Activated CD8-positive, alpha-beta memory T cell treated with anti-CD3 and anti-CD28 coated beads, Interleukin-2, amount 10 ng/mL, durations not matched to agents 7 days and 5 days (primary cell): Measurements from ENCODE around the gene MRPL30. TPM values are rescaled to one million over a fixed set of nuclear protein-coding genes. Genes with fewer than 3 reads are reported as not detected.
"Not testable (repeated sequence)": the region's sequence is repeated elsewhere in the genome, so short reads cannot be mapped to it uniquely, and the experiment has no call there.

Experiments used
- ATAC-seq: fragments of 150-1000 bp; cut with Tn5 transposase; one replicate; pipeline ENCODE4 v1.10.0; 2021; ENCODE audit warnings: moderate library complexity
- CTCF ChIA-PET: fragments of 350-600 bp; sonication (Branson Sonifier 250); formaldehyde crosslinking; loops from one replicate; lab custom pipeline; 2021; ENCODE audit warnings: antibody characterized with exemption; lab: Charles Lee
- DNase-seq: peaks from one replicate; pipeline ENCODE4 v3.0.0-alpha.2; 2020
- H3K27ac Mint-ChIP-seq: one replicate; pipeline ENCODE4 v1.8.0; 2021; ENCODE audit warnings: mild to moderate bottlenecking, mixed read lengths
- H3K27me3 Mint-ChIP-seq: one replicate; pipeline ENCODE4 v1.8.0; 2021; ENCODE audit warnings: mixed read lengths
- H3K36me3 Mint-ChIP-seq: one replicate; pipeline ENCODE4 v1.8.0; 2021; ENCODE audit warnings: mild to moderate bottlenecking, mixed read lengths
- H3K4me1 Mint-ChIP-seq: one replicate; pipeline ENCODE4 v1.8.0; 2021; ENCODE audit warnings: mixed read lengths
- H3K4me3 Mint-ChIP-seq: one replicate; pipeline ENCODE4 v1.8.0; 2021; ENCODE audit warnings: mild to moderate bottlenecking, moderate library complexity, mixed read lengths
- H3K9me3 Mint-ChIP-seq: one replicate; pipeline ENCODE4 v1.8.0; 2022; ENCODE audit warnings: low read depth, mixed read lengths
- total RNA-seq, 2 experiments: library from RNA; stranded (reverse); gene quantifications; one replicate each; pipeline ENCODE4 v1.2.3, GENCODE V29; 2021

MRPL30 gene
- total RNA-seq: 10 to 100 TPM; 24.4 to 26.2 TPM

DNA sequence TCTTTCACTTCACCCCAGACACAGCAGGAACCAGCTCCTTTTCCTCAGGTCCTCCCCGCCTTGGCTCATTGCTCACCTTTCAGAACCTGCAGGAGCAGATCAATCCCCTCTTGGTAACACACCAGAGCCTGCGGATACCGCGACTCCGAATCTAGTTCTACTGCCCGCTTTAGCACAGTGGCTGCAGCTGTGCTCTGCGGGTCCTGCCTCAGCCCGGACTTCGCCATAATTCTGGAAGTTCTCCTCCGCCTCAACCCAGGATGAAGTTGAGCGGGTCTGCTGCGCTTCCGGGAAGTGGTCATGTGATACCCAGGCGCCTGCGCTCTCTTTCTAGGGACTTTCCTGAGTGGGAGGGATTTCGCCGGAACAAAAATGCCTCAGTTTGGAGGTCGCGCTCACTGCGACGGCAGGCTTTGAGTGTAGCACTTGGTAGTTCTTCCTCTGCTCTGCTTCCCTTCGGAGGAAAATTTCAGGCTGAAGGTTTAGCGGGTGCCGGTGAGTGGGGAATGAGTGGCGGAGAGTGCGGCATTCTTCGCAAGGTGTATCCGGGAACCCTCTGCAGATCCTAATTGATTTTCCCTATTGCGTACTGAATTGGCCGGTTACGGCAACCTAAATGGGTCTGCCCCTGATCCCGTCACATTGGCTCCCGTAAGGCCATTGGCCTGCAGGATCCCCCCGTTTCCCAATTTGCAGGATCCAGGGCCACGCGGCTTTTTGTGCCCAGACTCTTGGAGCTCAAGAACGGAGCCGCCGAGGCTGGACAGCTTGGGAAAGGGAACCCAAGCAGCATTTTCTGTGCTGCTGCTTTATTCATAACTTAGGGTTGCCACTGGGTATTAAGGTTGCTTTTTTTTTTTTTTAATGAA lies at the start of gene MRPL30, which contains the start of gene MITD1:
Gene MRPL30 (plus strand): TSS at position 430 of the 869 bp plus-strand sequence. CDS start 5,020 bp downstream, outside the sequence.
Gene MITD1 (minus strand): TSS at position 304 of the 869 bp plus-strand sequence. CDS start 77 bp downstream, at position 227.
- peaks cover 16% of the 10 kb centered on the region for H3K36me3 Mint-ChIP-seq
- CTCF ChIA-PET: interaction anchor here (0.7 to 2.9 kb wide), 12 partner anchors 9 to 310 kb away, joined by 3 to 20 read pairs (median 3); partner anchors contain the start of genes C2orf15, LIPT1, REV1 and TSGA10
- ATAC-seq (peak; percentile 96), DNase-seq (peak; percentile 94)
- peak within 1 kb of the TSS; percentile 98 for H3K4me3 Mint-ChIP-seq
- H3K27me3 Mint-ChIP-seq: no peaks in the 10 kb centered on the region
- H3K9me3 Mint-ChIP-seq: no peaks in the 10 kb centered on the region
- peak within 1 kb of the TSS; percentile 94 for H3K27ac Mint-ChIP-seq
- H3K4me1 Mint-ChIP-seq: peaks cover 53% of the 10 kb centered on the region

DNA sequence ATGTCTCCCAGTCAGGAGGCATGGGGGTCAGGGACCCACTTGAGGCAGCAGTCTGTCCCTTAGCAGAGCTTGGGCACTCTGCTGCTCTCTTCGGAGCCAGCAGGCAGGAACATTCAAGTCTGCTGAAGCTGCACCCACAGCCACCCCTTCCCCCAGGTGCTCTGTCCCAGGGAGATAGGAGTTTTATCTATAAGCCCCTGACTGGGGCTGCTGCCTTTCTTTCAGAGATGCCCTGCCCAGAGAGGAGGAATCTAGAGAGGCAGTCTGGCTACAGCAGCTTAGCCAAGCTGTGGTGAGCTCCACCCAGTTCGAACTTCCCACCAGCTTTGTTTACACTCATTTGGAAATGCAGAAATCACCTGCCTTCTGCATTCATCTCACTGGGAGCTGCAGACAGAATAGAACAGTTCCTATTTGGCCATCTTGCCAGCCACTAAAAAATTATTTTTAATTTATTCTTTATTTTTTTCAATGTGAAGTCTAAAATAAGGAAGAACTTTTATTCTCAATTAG lies 45.9 kb upstream of the MRPL30 start:
- H3K4me1 Mint-ChIP-seq, CTCF ChIA-PET, H3K27me3 Mint-ChIP-seq, ATAC-seq, DNase-seq, H3K4me3 Mint-ChIP-seq, H3K27ac Mint-ChIP-seq: not testable (repeated sequence)
- H3K36me3 Mint-ChIP-seq: peaks cover 28% of the 10 kb centered on the region
- peaks cover 12% of the 10 kb centered on the region for H3K9me3 Mint-ChIP-seq

DNA sequence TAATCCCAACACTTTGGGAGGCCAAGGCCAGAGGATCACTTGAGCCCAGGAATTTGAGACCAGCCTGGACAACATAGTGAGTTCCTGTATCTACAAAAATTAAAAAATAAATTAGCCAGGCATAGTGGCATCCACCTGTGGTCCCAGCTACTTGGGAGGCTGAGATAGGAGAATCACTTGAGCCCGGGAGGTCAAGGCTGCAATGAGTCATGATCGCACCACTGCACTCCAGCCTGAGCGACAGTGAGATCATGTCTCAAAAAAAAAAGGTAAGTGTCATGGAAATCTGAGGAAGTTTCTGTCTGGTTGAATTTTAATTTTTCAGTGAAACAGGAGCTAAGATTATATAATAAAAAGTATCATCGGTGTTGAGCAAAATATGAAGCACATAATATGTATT lies 42.0 kb upstream of the MRPL30 start:
- peak overlapping the region; percentile 13 for H3K4me3 Mint-ChIP-seq
- DNase-seq (no peak), ATAC-seq (no peak)
- peaks cover 14% of the 10 kb centered on the region for H3K36me3 Mint-ChIP-seq
- H3K9me3 Mint-ChIP-seq: peaks cover 2% of the 10 kb centered on the region
- CTCF ChIA-PET: no interaction called here
- H3K27me3 Mint-ChIP-seq: peaks cover 3% of the 10 kb centered on the region
- H3K27ac Mint-ChIP-seq: no peak overlapping the region
- H3K4me1 Mint-ChIP-seq: peaks cover 25% of the 10 kb centered on the region

DNA sequence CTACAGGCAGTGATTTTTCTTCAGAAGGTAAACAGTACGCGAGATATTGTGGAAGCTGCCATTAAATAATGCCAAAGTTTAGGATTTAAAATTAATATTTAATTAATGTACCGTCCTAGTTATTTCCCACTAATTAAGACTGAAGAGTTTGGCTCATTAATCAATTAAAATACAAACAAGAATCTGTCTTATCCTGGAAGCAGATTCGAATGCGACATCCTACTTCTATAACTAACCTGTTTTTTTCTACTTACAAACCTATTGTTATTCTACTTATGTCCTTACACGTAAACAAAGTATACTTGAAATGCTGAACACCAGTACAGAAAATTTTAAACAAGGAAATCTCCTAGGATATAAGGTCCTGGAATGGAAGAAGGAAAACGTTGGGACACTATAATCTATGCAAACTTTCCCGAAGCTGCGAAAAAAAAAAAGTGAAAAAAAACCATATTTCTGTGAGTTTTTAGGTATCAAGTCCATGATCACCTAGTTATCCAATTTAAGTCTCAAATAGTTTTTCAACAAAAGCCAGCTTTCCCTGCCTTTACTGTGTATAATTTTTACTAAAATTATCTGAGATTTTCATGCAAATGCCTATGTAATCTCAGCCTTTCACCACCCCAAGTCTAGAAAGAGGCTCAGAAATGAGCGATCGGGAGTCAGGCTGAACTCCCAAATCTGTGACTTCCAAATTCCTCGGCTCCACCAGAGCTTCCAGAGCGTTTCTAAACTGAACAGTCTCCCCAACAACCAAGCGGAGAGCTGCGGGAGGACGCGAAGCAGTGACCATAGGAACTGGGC lies 40.7 kb upstream of the MRPL30 start:
- Mint-ChIP-seq H3K27ac (peak overlapping the region; percentile 87), H3K4me3 (peak overlapping the region; percentile 97), H3K9me3 (no peaks in the 10 kb centered on the region), H3K36me3 (peaks cover 8% of the 10 kb centered on the region), H3K4me1 (peaks cover 25% of the 10 kb centered on the region), H3K27me3 (peaks cover 3% of the 10 kb centered on the region)
- CTCF ChIA-PET: interaction anchor here (0.7 to 2.5 kb wide), 6 partner anchors 8 to 45 kb away, joined by 3 to 27 read pairs (median 5); partner anchors contain the start of genes LIPT1, MITD1, MRPL30 and TSGA10
- DNase-seq (no peak), ATAC-seq (no peak)

DNA sequence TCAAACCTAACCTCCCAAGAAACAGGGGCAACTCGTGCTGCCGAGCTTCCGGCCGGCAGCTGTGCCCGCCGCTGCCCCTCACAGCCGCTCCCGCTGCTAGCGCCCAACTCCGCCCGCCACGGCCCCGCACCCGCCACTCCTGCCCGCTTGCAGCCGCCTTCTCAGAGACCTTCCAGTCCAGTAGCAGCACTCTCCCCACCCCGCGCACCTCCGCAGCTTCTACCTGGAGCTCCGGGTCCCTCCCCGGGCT lies 40.2 kb upstream of the MRPL30 start:
- ATAC-seq: peak; percentile 49
- peaks cover 25% of the 10 kb centered on the region for H3K4me1 Mint-ChIP-seq

DNA sequence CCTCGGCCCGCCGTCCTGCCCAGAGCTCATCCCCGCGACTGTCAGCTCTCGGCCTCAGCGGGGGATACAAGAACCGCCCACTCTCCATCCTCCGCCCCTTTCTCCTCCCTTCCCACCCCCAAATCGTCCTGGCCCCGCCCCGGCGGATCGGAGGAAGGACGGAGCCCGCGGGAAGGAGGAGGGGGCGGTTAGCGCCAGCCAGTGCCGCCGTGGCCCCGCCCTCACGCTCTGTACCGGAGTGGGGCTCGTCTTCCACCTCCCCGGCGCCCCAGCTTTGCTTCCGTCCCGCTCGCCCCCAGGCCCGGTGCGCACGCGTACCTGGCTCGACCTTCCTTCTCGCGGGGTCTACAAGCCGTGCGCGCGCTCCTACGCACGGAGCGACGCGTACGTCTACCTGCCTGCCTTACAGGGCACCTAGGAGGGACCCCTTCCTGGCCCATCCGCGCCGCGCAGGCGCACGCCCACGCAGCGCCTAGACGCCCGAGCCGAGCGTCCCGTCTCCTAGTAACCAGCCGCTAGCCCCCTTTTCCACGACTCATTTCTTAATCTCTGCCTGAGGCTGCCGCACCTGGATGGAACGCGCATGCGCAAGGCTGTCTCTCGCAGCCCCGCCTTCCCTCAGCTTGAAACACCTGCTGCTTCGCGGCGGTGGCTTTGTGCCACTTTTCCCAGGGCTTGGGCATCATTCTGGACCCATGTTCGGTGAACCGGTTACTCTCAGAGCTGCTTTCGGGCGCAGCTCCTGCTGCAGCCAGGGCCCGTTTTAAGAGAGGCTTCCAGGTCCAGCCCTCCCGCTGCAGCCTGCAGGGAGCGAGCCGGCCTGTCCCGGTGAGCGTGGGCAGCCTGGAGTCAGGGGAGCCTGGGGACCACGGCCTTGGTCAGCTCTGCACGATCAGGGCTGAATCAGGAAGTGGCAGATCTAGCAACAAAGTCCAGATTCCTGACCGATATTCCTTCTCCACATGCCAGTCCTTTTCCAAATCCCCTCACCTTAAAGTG lies 39.6 kb upstream of the MRPL30 start, which contains the start of gene C2orf15:
Gene C2orf15 (plus strand): TSS at position 598 of the 999 bp plus-strand sequence. CDS start 8,852 bp downstream, outside the sequence.
- Mint-ChIP-seq H3K27me3 (peaks cover 3% of the 10 kb centered on the region), H3K27ac (peak within 1 kb of the TSS; percentile 87), H3K9me3 (no peaks in the 10 kb centered on the region), H3K36me3 (peaks cover 6% of the 10 kb centered on the region), H3K4me3 (peak within 1 kb of the TSS; percentile 97), H3K4me1 (peaks cover 25% of the 10 kb centered on the region)
- DNase-seq (peak; percentile 96), ATAC-seq (peak; percentile 93)
- CTCF ChIA-PET: interaction anchor here (0.7 to 2.5 kb wide), 6 partner anchors 9 to 44 kb away, joined by 3 to 27 read pairs (median 5); partner anchors contain the start of genes LIPT1, MITD1, MRPL30 and TSGA10

More for the DNA sequence above, 40.2 kb upstream of the MRPL30 start:
- Mint-ChIP-seq H3K27me3 (peaks cover 3% of the 10 kb centered on the region), H3K9me3 (no peaks in the 10 kb centered on the region), H3K27ac (peak overlapping the region; percentile 87), H3K4me3 (peak overlapping the region; percentile 97), H3K36me3 (peaks cover 6% of the 10 kb centered on the region)
- no peak for DNase-seq
- CTCF ChIA-PET: interaction anchor here (0.7 to 2.5 kb wide), 6 partner anchors 9 to 45 kb away, joined by 3 to 27 read pairs (median 5); partner anchors contain the start of genes LIPT1, MITD1, MRPL30 and TSGA10

DNA sequence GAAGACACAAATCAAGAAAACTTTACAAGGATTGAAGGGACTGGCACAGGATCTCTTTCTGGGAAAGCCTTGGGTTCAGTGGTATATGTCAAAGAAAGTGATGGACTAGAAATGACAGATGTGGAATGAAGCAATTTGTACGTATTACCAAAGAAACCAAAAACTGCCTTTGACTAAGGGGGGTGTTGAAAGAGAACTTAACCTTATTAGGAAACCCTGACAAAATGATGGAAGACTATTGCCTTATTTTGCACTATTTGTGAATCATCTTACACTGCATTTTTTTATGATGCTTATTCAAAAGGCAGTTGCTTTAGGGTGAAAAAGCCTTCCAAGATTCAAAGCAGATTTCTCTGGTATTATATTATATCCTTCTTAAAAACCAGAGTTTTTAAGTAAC lies 30.3 kb upstream of the MRPL30 start:
- CTCF ChIA-PET: no interaction called here
- Mint-ChIP-seq H3K9me3 (no peaks in the 10 kb centered on the region), H3K36me3 (peaks cover 4% of the 10 kb centered on the region), H3K27ac (no peak overlapping the region), H3K4me1 (peaks cover 4% of the 10 kb centered on the region), H3K27me3 (no peaks in the 10 kb centered on the region), H3K4me3 (no peak overlapping the region)
- DNase-seq: no peak
- no peak for ATAC-seq

DNA sequence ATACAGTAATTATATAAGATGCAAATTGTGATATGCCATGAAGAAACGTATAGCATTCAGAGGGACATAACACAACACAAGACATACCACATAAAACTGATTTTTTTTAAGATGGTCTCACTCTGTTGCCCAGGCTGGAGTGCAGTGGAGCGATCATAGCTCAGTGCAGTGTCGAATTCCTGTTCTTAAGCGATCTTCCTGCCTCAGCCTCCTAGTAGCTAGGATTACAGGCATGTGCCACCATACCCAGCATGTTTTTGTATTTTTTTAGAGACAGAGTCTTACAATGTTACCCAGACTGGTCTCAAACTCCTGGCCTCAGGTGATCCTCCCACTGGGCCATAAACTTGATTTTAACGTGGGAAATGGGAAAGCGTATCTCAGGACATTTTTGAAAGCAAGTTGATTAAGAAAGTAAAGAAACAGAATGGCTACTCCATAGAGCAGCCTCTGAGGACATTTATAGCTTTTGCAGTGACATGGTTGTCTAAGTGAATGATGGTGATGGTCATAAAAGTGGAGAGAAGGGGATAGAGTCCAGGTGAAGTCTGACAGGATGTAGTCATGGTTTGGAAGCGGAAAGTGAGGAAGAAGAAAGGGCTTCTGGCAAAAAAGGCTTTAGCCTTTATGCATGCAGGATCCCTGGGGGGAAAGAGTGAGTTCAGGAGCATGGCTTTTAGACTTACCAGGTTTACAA lies 28.6 kb upstream of the MRPL30 start:
- H3K4me3 Mint-ChIP-seq: no peak overlapping the region
- H3K27ac Mint-ChIP-seq: no peak overlapping the region
- DNase-seq: no peak
- no peaks in the 10 kb centered on the region for H3K27me3 Mint-ChIP-seq
- H3K36me3 Mint-ChIP-seq: peaks cover 8% of the 10 kb centered on the region
- no peaks in the 10 kb centered on the region for H3K9me3 Mint-ChIP-seq
- peaks cover 20% of the 10 kb centered on the region for H3K4me1 Mint-ChIP-seq
- CTCF ChIA-PET: interaction anchor here (5.6 kb wide), 1 partner anchor 11 kb away, joined by 27 read pairs; the partner anchor contains the start of gene C2orf15
- no peak for ATAC-seq

DNA sequence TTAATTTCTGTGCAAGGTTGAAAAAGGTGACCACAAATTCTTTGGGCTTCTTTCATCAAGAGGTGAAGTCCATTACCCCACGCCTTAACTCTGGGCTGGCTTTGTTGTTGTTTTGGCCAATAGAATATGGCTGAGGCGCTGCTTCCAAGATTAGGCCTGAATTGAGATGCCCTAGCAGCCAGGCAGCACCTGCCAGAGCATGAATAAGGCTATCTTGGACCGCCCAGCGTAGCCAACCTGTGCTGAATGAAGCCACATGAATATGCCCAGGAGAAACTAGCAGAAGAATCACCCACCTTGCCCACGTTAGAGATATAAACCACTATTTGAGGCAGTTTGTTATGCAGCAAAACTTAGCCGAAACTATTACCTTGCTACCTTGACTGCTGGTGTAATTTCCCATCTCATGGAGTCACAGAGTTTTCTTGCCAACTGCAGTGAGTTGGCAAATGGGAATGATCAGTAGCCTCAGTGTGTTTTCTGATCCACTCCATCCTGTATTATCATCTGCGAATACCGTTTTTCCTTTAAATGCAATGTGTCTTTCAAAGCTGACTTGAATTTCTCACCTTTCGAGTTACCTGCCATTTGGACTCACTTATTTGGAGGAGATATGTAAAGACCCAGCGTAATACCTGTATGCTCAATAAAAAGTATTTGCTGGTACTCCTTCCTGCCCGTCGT lies 26.9 kb upstream of the MRPL30 start:
- CTCF ChIA-PET: interaction anchor here (1.2 to 5.6 kb wide), 7 partner anchors 13 to 505 kb away, joined by 3 to 27 read pairs (median 3); partner anchors contain the start of genes C2orf15, MITD1 and MRPL30
- DNase-seq: no peak
- peaks cover 22% of the 10 kb centered on the region for H3K4me1 Mint-ChIP-seq
- no peaks in the 10 kb centered on the region for H3K27me3 Mint-ChIP-seq
- H3K4me3 Mint-ChIP-seq: peak overlapping the region; percentile 85
- no peak for ATAC-seq
- H3K36me3 Mint-ChIP-seq: peaks cover 10% of the 10 kb centered on the region
- peak overlapping the region; percentile 86 for H3K27ac Mint-ChIP-seq
- H3K9me3 Mint-ChIP-seq: no peaks in the 10 kb centered on the region

DNA sequence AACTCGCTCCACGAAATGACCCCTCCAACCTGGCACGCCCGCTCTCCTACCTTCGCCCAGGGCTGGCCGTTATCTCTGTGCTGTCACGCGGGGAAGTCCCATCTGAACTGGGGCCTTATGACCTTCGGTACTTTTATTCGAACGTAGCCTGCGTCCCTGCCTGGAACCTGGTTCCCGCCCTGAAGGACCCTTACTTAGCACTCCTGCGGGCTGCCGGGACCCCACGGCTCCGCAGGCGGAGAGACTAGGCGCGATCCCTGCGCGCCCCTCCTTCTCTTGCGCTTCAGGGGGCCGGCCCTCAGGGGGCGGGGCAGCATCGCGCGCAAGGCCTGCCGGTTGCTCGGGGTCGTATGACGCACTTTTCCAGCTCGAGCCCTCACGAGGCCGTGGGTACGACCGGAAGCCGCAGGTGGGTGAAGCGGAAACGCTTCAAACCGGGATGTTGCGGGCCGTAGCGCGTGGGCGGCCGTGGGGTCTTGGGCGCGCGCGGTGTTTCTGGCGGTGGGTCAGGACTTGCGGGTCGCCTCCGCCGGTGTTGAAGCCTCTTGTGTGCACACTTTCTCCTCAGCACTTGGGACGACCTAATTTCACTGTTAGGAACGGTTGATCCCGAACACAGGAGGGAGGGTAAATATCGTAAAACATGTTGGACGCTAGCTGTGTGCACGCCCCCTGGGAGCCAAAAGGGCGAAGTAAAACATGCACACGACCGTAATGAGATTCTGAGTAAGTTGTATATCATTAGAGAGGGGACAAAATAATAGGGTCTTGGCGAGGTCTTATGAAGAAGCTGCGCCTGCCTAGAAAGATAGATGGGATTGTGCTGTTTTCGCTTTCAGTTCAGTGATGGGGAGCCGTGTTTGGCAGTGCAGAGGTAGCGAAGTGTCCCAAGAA lies 26.1 kb upstream of the MRPL30 start, which contains the start of the genes LIPT1 and TSGA10:
Gene LIPT1 (plus strand): TSS at position 325 of the 894 bp plus-strand sequence. CDS start 6,991 bp downstream, outside the sequence.
Gene TSGA10 (minus strand): TSS at position 300 of the 894 bp plus-strand sequence. CDS start 45,503 bp downstream, outside the sequence.
- Mint-ChIP-seq H3K4me3 (peak within 1 kb of the TSS; percentile 85), H3K27me3 (no peaks in the 10 kb centered on the region), H3K4me1 (peaks cover 22% of the 10 kb centered on the region), H3K27ac (peak within 1 kb of the TSS; percentile 86), H3K9me3 (no peaks in the 10 kb centered on the region), H3K36me3 (peaks cover 13% of the 10 kb centered on the region)
- peak; percentile 95 for DNase-seq
- peak; percentile 98 for ATAC-seq
- CTCF ChIA-PET: interaction anchor here (1.2 to 5.6 kb wide), 9 partner anchors 14 to 505 kb away, joined by 3 to 27 read pairs (median 3); partner anchors contain the start of genes C2orf15, MITD1, MRPL30 and REV1
